ENCODE results near the gene TRIML2. TPM values are rescaled to one million over a fixed set of nuclear protein-coding genes. Genes with fewer than 3 reads are reported as not detected.

The TRIML2 gene
- total RNA-seq, 1 donor from 2014 or later = 13.4 TPM

DNA sequence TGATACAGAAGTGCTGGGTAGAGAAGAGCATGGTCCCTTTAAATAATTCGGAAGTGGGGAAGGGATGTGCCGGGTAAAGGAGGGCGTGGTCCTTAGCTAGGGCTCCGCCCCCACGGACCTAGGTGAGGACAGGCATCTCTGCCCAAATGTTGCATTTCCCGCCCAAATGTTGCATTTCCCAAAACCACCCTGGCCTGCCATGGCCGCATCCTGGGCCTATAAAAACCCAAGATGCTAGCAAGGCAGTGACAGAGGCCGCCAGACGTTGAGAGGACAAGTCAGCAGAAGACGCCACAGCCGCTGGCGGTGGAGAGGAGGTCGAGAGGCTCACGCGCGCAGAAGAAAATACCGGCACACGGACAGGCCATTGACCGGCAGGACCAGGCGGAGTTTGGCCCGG lies 67.7 kb downstream of the TRIML2 start:
- H3K9me3 Mint-ChIP-seq (ENCODE audit: unreplicated experiment) = no peaks in the 10 kb centered on the region
- no peaks in the 10 kb centered on the region for H3K4me1 Mint-ChIP-seq (ENCODE audit: unreplicated experiment)
- H3K27ac Mint-ChIP-seq (ENCODE audit: unreplicated experiment) = no peak overlapping the region
- TF ChIP-seq, protein P1, sequence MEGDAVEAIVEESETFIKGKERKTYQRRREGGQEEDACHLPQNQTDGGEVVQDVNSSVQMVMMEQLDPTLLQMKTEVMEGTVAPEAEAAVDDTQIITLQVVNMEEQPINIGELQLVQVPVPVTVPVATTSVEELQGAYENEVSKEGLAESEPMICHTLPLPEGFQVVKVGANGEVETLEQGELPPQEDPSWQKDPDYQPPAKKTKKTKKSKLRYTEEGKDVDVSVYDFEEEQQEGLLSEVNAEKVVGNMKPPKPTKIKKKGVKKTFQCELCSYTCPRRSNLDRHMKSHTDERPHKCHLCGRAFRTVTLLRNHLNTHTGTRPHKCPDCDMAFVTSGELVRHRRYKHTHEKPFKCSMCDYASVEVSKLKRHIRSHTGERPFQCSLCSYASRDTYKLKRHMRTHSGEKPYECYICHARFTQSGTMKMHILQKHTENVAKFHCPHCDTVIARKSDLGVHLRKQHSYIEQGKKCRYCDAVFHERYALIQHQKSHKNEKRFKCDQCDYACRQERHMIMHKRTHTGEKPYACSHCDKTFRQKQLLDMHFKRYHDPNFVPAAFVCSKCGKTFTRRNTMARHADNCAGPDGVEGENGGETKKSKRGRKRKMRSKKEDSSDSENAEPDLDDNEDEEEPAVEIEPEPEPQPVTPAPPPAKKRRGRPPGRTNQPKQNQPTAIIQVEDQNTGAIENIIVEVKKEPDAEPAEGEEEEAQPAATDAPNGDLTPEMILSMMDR (IDR thresholded peaks at IDR 0.05; ENCODE audit: unreplicated experiment) = no peak
- H3K27me3 Mint-ChIP-seq (ENCODE audit: unreplicated experiment) = no peaks in the 10 kb centered on the region
- no peak overlapping the region for H3K4me3 Mint-ChIP-seq (ENCODE audit: unreplicated experiment)
- H3K36me3 Mint-ChIP-seq (ENCODE audit: low read depth, unreplicated experiment) = no peaks in the 10 kb centered on the region
- no peak for DNase-seq (ENCODE audit: low spot score)

Other genes with a start within 250 kb of the TRIML2 start
- gene ZFP42, start 113.8 kb downstream of the TRIML2 start, total RNA-seq (ENCODE audit: unreplicated experiment) = 2.1 TPM
- gene TRIML1, start 29.8 kb upstream of the TRIML2 start, total RNA-seq (ENCODE audit: unreplicated experiment) = 0.97 TPM